ENCODE results near the gene JAML.

DNA sequence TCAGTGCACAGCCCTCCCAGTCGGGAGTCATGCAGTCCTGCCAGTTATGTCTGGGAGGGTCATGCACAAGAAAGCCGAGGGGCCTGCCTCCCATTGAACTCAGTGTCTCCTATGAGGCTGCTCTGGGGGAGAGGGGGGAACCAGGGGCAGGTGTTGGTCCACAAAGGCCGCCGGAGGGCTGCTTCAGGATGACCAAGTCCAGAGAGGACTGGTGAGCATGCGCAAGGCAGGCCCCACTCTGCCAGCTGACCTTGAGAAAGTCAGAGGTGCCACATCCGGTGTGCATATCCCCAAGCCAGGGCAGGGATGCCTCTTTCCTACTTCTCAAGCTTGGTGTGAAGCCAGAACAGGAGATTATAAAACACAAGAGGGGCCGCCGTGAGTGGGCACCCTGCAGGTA lies 76.6 kb downstream of the JAML start:
- no peak for TF ChIP-seq YY1 (IDR thresholded peaks at IDR 0.05; ENCODE audit: insufficient read depth, insufficient read length)
- no peak for TF ChIP-seq ZNF274 (IDR thresholded peaks at IDR 0.05; ENCODE audit: low read depth, low read length)
